Measurements from ENCODE around the gene DNAH8. TPM values are rescaled to one million over a fixed set of nuclear protein-coding genes. Genes with fewer than 3 reads are reported as not detected.

The DNAH8 gene
- total RNA-seq, 1 donor from 2014 or later = not detected

GRCh38 chr6:39077882-39078594 lies 362.9 kb downstream of the DNAH8 start:
- Histone ChIP-seq H3K79me2 (ENCODE audit: insufficient read depth, low read length) (no peaks in the 10 kb centered on the region), H2AFZ (ENCODE audit: low read depth, low read length) (no peak overlapping the region), H3K9ac (ENCODE audit: low read length) (no peak overlapping the region), H3K9me3 (ENCODE audit: insufficient read depth, low read depth, low read length) (no peaks in the 10 kb centered on the region), H3K27me3 (ENCODE audit: insufficient read depth, low read length) (no peaks in the 10 kb centered on the region), H3K4me2 (ENCODE audit: low read length) (no peak overlapping the region), H3K27ac (ENCODE audit: low read depth, low read length) (no peak overlapping the region), H3K36me3 (ENCODE audit: insufficient read depth, low read length) (no peaks in the 10 kb centered on the region), H3K4me3 (ENCODE audit: insufficient read depth, low read depth, low read length) (no peak overlapping the region), H3K4me1 (ENCODE audit: insufficient read depth, low read length) (no peaks in the 10 kb centered on the region), H4K20me1 (ENCODE audit: insufficient read depth, low read length) (no peaks in the 10 kb centered on the region)
- Mint-ChIP-seq H3K27ac (ENCODE audit: unreplicated experiment) (no peak overlapping the region), H3K4me1 (ENCODE audit: low read depth, unreplicated experiment) (no peaks in the 10 kb centered on the region), H3K9me3 (ENCODE audit: unreplicated experiment) (peaks cover 4% of the 10 kb centered on the region), H3K27me3 (ENCODE audit: low read depth, unreplicated experiment) (peaks cover 66% of the 10 kb centered on the region), H3K4me3 (ENCODE audit: unreplicated experiment) (no peak overlapping the region), H3K36me3 (ENCODE audit: low read depth, unreplicated experiment) (no peaks in the 10 kb centered on the region)
- FAIRE-seq (no peak), DNase-seq (ENCODE audit: low read depth) (no peak)
- TF ChIP-seq EZH2 (IDR thresholded peaks at IDR 0.05; ENCODE audit: insufficient read depth, low read length) (no peak), CTCF (IDR thresholded peaks at IDR 0.05; ENCODE audit: insufficient read depth, low read depth, low read length) (no peak)

DNA sequence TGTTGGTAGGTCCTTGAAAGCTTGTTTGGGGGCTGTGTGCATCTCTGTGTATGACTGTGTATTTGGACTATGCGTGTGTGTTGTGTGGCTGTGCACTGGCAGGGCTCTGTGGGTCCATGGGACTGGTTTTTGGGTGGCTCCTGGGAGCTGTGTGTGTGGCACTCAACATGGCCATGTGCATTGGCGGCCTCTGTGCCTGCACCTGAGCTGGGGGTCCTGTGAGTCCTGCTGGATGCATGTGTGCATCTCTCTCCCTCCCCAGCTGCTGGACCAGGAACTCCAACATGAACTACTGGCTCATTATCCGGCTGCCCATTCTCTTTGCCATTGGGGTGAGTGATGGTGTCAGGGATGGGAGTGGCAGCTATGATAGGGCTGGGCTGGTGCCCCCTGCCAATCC lies 363.6 kb downstream of the DNAH8 start:
- H3K9me3 ChIP-seq (ENCODE audit: insufficient read depth, low read depth, low read length) = no peaks in the 10 kb centered on the region
- TF ChIP-seq CTCF (IDR thresholded peaks at IDR 0.05; ENCODE audit: insufficient read depth, low read depth, low read length) (no peak), EZH2 (IDR thresholded peaks at IDR 0.05; ENCODE audit: insufficient read depth, low read length) (no peak)
- H3K4me1 ChIP-seq (ENCODE audit: insufficient read depth, low read length) = no peaks in the 10 kb centered on the region
- H3K4me3 ChIP-seq (ENCODE audit: insufficient read depth, low read depth, low read length) = no peak overlapping the region
- H3K27me3 ChIP-seq (ENCODE audit: insufficient read depth, low read length) = no peaks in the 10 kb centered on the region
- Mint-ChIP-seq H3K9me3 (ENCODE audit: unreplicated experiment) (peaks cover 6% of the 10 kb centered on the region), H3K4me1 (ENCODE audit: low read depth, unreplicated experiment) (no peaks in the 10 kb centered on the region), H3K4me3 (ENCODE audit: unreplicated experiment) (no peak overlapping the region), H3K27ac (ENCODE audit: unreplicated experiment) (no peak overlapping the region), H3K27me3 (ENCODE audit: low read depth, unreplicated experiment) (peaks cover 68% of the 10 kb centered on the region), H3K36me3 (ENCODE audit: low read depth, unreplicated experiment) (no peaks in the 10 kb centered on the region)
- H3K79me2 ChIP-seq (ENCODE audit: insufficient read depth, low read length) = no peaks in the 10 kb centered on the region
- DNase-seq (ENCODE audit: low read depth) (no peak), FAIRE-seq (no peak)
- H3K27ac ChIP-seq (ENCODE audit: low read depth, low read length) = no peak overlapping the region
- no peak overlapping the region for H3K4me2 ChIP-seq (ENCODE audit: low read length)
- no peaks in the 10 kb centered on the region for H4K20me1 ChIP-seq (ENCODE audit: insufficient read depth, low read length)
- H3K36me3 ChIP-seq (ENCODE audit: insufficient read depth, low read length) = no peaks in the 10 kb centered on the region
- no peak overlapping the region for H3K9ac ChIP-seq (ENCODE audit: low read length)
- no peak overlapping the region for H2AFZ ChIP-seq (ENCODE audit: low read depth, low read length)
